ENCODE measurements around the gene CCDC40. TPM values are rescaled to one million over a fixed set of nuclear protein-coding genes. Genes with fewer than 3 reads are reported as not detected.

CCDC40 gene
- total RNA-seq, 6 experiments from 2014 or later = 1.7 to 3.1 (median 2.1) TPM

DNA sequence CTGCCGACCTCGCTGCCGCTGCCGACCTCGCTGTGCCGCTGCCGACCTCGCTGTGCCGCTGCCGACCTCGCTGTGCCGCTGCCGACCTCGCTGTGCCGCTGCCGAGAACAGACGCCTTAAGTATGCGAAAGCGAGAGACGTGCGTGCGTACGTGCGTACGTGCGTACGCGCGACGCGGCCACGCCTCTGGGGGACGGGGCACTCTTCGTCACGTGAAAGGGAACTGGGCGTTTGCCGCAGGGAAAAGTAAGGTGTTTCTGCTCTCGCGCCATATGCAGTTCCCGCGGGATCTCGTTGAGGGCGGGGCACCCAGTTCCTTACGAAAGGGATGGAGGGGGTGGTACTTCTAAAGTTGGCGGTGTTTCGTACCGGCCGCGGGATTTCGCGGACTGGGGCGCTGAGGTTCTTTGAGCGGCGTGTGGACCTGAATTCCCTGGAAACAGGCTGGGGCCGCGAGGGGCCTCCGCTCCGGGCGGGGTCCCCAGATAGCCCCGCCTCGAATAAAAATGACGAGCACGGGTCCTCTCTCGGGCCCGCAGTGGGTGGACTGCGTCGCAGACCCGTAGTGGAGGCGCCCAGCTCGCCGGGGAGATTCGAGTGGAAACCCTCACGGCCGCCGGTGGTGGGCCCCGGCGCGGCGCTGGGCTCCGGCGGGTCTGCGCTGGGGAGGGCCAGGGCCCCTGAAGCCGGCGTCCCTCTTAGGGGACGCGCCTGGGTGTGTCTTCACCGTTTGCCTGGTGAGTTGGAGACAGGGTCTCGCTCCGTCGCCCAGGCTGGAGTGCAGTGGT, 110.8 kb downstream of the CCDC40 start, which contains the start of gene EIF4A3:
EIF4A3 (minus strand) TSS at position 94 of the 788 bp plus-strand sequence. CDS start 167 bp downstream, outside the sequence.
- Histone ChIP-seq H3K36me3 (peaks cover 0 to 17% (median 8%) of the 10 kb centered on the region in 4 donors), H3K27ac (peak within 1 kb of the TSS; percentile 79 to 95 (median 90)), H3K4me1 (peaks cover 0 to 18% (median 7%) of the 10 kb centered on the region in 4 donors), H3K9me3 (no peaks in the 10 kb centered on the region), H3K4me3 (peak within 1 kb of the TSS; percentile 97 to 99 (median 98)), H3K27me3 (no peaks in the 10 kb centered on the region)
- intact Hi-C loops (cut with DNase I) = no loop called here
- peak; percentile 98 to 99 (median 99) for DNase-seq
- TF ChIP-seq POLR2A (IDR thresholded peaks at IDR 0.05) (peak; percentile 98), CTCF (IDR thresholded peaks at IDR 0.05) (peak in 1 of 4 donors; percentile 9)
- WGBS (ENCODE audit: insufficient coverage, low coverage, low lambda C conversion rate, missing lambda C conversion rate) = 0% methylated on average over 17 of the region's 90 CpGs
- ATAC-seq = peak; percentile 95 to 97 (median 96)

MicroRNAs within 50 kb of the gene (microRNA counts, 767-probe panel; counts per million panel counts)
- 237 counts per million for microRNA hsa-miR-1268b

Small RNA genes lying within 50 kb of the gene (microRNA-seq; reads per million reads assigned to microRNA genes)
- 0 reads per million in 2 donors for gene MIR1268B

Small RNA genes lying within 50 kb of the gene (small RNA-seq; reads per million reads assigned to genes)
- 0 reads per million in 2 experiments for gene AC087741.2
- gene MIR1268B = 0 reads per million in 2 experiments

Other genes starting within 250 kb of the CCDC40 start
- 1 to 10 TPM; 1.2 to 4.7 (median 2.0) TPM for gene CBX8, start 239.6 kb upstream of the CCDC40 start, total RNA-seq
- gene CBX4, start 197.2 kb upstream of the CCDC40 start, total RNA-seq = 10 to 100 TPM in 5 of 6 experiments, 1 to 10 TPM in 1; 8.9 to 21.9 (median 15.1) TPM
- gene TBC1D16, start 770 bp upstream of the CCDC40 start, total RNA-seq = 10 to 100 TPM in 4 of 6 experiments, 1 to 10 TPM in 2; 5.8 to 21.0 (median 14.4) TPM
- gene GAA, start 64.9 kb downstream of the CCDC40 start, total RNA-seq = 10 to 100 TPM; 42.7 to 94.1 (median 71.0) TPM
- gene EIF4A3, start 110.5 kb downstream of the CCDC40 start, total RNA-seq = 10 to 100 TPM; 21.6 to 41.7 (median 32.2) TPM
- gene CARD14, start 133.4 kb downstream of the CCDC40 start, total RNA-seq = under 1 TPM in 3 of 6 experiments, not detected in 3; 0.20 to 0.29 (median 0.22) TPM
- gene SGSH, start 183.7 kb downstream of the CCDC40 start, total RNA-seq = 10 to 100 TPM in 5 of 6 experiments, 1 to 10 TPM in 1; 9.7 to 23.5 (median 15.7) TPM
- gene SLC26A11, start 183.8 kb downstream of the CCDC40 start, total RNA-seq = 1 to 10 TPM; 5.8 to 9.8 (median 6.5) TPM
- gene RNF213, start 224.2 kb downstream of the CCDC40 start, total RNA-seq = 10 to 100 TPM; 59.1 to 87.7 (median 73.0) TPM